GM12875 (cell line): ENCODE data around the gene MESD.

Source experiments
- H3K4me3 ChIP-seq: one replicate; pipeline ENCODE4 v1.5.1; 2011; ENCODE audit warnings: low read depth, low read length, control low read depth
- TF ChIP-seq, protein P1 (sequence below): IDR thresholded peaks from 2 replicates; pipeline ENCODE4 v1.5.1; 2011; ENCODE audit warnings: low read depth, mild to moderate bottlenecking, control low read depth, inconsistent platforms, low read length, moderate library complexity, borderline replicate concordance; ENCODE audit not compliant: insufficient read depth

Gene MESD

DNA sequence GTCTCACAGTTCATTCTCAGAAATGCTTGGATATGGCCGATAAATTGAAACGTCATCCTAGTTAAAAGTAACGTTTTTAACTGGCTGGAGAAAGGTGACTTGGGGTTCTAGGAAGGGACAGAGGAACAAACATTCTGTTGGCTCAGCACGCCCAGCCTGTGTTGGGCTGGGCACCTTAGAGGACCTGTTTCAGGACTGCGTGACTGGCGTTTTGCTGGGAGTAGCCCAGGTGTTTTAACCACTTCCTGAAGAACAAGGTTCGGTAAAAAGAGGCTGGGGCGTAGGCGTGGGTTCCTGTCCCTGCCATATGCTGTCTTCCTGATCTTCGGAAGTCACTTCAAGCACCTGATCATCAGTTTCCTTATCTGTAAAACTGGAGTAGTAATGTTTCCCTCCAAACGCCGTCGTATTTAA lies 10.0 kb upstream of the MESD start:
- TF ChIP-seq, protein P1, sequence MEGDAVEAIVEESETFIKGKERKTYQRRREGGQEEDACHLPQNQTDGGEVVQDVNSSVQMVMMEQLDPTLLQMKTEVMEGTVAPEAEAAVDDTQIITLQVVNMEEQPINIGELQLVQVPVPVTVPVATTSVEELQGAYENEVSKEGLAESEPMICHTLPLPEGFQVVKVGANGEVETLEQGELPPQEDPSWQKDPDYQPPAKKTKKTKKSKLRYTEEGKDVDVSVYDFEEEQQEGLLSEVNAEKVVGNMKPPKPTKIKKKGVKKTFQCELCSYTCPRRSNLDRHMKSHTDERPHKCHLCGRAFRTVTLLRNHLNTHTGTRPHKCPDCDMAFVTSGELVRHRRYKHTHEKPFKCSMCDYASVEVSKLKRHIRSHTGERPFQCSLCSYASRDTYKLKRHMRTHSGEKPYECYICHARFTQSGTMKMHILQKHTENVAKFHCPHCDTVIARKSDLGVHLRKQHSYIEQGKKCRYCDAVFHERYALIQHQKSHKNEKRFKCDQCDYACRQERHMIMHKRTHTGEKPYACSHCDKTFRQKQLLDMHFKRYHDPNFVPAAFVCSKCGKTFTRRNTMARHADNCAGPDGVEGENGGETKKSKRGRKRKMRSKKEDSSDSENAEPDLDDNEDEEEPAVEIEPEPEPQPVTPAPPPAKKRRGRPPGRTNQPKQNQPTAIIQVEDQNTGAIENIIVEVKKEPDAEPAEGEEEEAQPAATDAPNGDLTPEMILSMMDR: no peak
- peak overlapping the region; percentile 77 for H3K4me3 ChIP-seq

DNA sequence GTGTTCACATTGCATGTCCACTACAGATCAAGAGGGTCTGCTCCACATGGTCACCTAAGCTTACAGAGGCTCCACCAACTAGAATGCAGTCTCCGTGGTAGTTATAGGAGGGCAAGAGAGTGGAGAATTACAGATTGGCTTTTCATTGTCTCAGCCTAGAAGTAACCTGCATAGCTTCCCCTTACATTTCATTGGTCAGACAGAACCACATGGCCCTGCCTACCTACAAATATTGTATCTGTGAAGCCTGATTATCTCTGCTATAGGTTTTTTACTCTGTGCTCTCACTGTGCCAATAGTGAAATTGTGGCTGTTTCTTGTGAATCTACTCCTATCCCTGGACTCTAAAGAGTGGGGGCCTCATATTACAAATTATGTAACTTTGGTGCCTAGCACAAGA lies 8.6 kb upstream of the MESD start:
- TF ChIP-seq, protein P1: no peak
- H3K4me3 ChIP-seq: no peak overlapping the region

DNA sequence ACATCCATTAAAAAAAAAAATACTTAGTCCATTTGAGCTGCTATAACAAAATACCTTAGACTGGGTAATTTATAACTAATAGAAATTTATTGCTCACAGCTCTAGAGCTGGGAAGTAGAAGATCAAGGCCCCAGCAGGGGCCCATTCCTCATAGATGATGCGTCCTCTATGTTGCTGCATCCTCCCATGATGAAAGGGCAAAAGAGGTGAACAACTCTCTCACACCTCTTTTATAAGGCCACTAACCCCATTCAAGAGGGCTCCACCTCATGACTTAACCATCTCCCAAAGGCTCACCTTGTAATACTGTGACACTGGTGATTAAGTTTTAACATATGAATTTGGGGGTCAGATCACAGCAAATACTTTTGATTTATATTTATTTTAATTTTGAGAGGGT lies 8.1 kb upstream of the MESD start:
- no peak overlapping the region for H3K4me3 ChIP-seq
- TF ChIP-seq, protein P1: no peak

DNA sequence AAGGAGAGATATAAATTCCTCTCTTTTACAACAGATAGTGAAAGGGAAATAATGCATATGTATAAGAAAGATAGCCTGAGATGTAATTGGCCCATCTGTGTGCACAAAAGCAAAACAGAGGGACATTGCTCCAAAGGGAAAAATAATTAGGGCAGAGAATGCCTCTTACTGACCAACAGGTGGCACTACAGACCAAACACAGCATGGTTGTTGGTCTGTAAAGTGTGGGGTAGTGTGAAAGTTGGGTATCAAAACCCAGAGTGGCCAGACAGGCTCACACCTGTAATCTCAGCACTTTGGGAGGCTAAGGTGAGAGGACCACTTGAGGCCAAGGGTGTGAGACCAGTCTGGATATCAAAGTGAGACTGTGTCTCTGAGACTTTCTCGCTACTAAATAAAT lies 6.6 kb upstream of the MESD start:
- H3K4me3 ChIP-seq: no peak overlapping the region
- TF ChIP-seq, protein P1: peak; percentile 48; the same call in 1 of the 2 replicates

DNA sequence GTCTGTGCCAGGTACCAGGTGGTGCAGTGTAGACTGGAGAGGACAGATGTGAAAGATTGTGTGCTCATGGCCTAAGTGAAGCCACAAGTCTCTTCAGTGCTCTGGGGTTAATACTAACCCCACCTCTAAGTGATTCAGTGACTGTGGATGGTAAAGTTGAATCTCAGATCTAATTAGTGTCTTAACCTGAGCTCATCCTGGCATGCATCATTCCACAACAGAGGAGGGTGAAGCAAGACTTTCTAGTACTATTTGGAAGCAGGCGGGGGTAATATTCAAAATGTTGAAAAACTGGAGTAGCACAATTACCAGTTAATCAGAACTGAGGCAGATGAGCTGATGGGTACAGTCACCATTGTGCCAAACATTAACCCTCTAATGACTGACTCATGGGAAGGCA lies 2.8 kb upstream of the MESD start:
- TF ChIP-seq, protein P1: no peak
- H3K4me3 ChIP-seq: no peak overlapping the region

DNA sequence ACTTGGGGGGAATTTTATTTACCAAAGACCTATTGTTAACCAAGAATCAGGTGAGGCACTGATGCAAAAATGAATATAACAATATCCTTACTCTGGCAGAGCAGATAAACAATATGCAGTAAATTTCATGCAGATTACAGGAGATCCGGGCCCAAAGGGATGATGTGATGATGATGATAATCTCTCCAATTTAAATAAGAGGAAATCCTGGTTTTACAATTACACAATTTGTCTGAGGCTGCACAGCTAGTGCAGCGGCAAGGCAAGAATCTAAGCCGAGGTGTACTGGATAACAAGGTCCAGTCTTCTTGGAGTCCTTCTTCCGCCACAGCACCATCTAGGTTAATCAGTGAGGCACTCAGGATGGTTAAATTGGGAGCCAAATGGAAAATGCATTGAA lies 2.4 kb upstream of the MESD start:
- H3K4me3 ChIP-seq: no peak overlapping the region
- TF ChIP-seq, protein P1: no peak

DNA sequence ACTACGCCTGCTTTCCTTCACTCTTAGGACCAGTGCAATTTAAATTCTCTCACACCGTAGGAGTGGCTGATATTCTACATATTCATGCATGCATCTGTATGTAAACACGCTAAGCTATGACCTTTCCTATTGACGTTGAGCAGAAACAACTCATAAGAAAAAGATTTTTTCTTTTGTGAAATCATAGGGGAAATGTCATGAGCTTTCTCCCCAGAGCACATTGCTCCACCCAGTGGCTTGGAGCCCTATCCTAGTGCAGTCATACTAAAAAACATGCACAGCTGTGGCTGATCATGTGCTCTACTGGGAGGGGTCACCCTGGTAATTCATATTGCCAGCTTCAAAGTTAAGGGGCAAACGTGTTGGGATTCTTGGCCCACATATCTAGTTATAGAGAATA lies 1.8 kb upstream of the MESD start:
- no peak overlapping the region for H3K4me3 ChIP-seq
- TF ChIP-seq, protein P1: no peak
